Panc1 (cell line): Measurements from ENCODE around the gene ADCY1. TPM values are rescaled to one million over a fixed set of nuclear protein-coding genes. Genes with fewer than 3 reads are reported as not detected.

Experiments
- ATAC-seq: fragments of 200-7000 bp; cut with Tn5 transposase; 2 replicates; pipeline ENCODE4 v1.9.1; 2020; ENCODE audit warnings: mild to moderate bottlenecking, moderate library complexity
- BruUV-seq: library from RNA; stranded (reverse); fragments of 400-500 nt; replicated peaks from 2 replicates; lab custom pipeline; 2021; lab: Mats Ljungman, UMichigan
- CTCF ChIA-PET: fragments of 300-600 bp; sonication (Branson Sonifier 250); formaldehyde crosslinking; loops from one replicate; lab custom pipeline; 2022; ENCODE audit warnings: antibody characterized with exemption; lab: Charles Lee
- POLR2A ChIA-PET: fragments of 300-600 bp; sonication (Branson Sonifier 250); formaldehyde crosslinking; loops from one replicate; lab custom pipeline; 2022; ENCODE audit warnings: antibody characterized with exemption; lab: Charles Lee
- DNase-seq: peaks from one replicate; pipeline ENCODE4 v3.0.0-alpha.2; 2010; ENCODE audit warnings: low read depth, low spot score
- H3K27ac ChIP-seq: 2 replicates; pipeline ENCODE4 v1.5.1; 2011; ENCODE audit warnings: mild to moderate bottlenecking, low read length, inconsistent platforms
- H3K27me3 ChIP-seq: fragments of 200-500 bp; sonication (Bioruptor generic); 2 replicates; pipeline ENCODE4 v1.6.0; 2014; ENCODE audit warnings: low read length, inconsistent platforms; ENCODE audit not compliant: control insufficient read depth, insufficient read depth
- H3K36me3 ChIP-seq: fragments of 200-500 bp; sonication (Bioruptor generic); 2 replicates; pipeline ENCODE4 v1.5.1; 2014; ENCODE audit warnings: inconsistent platforms, mild to moderate bottlenecking, low read length, moderate library complexity; ENCODE audit not compliant: control insufficient read depth, insufficient read depth
- H3K4me1 ChIP-seq: 2 replicates; pipeline ENCODE4 v1.5.1; 2011; ENCODE audit warnings: inconsistent platforms, mild to moderate bottlenecking, low read length, moderate library complexity; ENCODE audit not compliant: control insufficient read depth, insufficient read depth
- H3K4me3 ChIP-seq, 2 experiments: 2 replicates each; pipeline ENCODE4 v1.5.1; 2011 to 2012; ENCODE audit warnings: low read depth in 2 of 2, low read length in 2 of 2, mild to moderate bottlenecking in 2 of 2, inconsistent platforms in 1 of 2, moderate library complexity in 1 of 2
- H3K9me3 ChIP-seq: fragments of 200-500 bp; sonication (Bioruptor generic); 2 replicates; pipeline ENCODE4 v1.5.1; 2014; ENCODE audit warnings: low read depth, mild to moderate bottlenecking, inconsistent platforms, low read length, moderate library complexity; ENCODE audit not compliant: control insufficient read depth, insufficient read depth
- CTCF ChIP-seq: fragments of 450-650 bp; IDR thresholded peaks from 2 replicates; pipeline ENCODE4 v1.5.1; 2017; ENCODE audit warnings: mild to moderate bottlenecking
- POLR2AphosphoS5 ChIP-seq: IDR thresholded peaks from 2 replicates; pipeline ENCODE4 v1.6.1; 2012; ENCODE audit warnings: mild to moderate bottlenecking, low read depth, low read length, moderate library complexity
- REST ChIP-seq, 2 experiments: IDR thresholded peaks; 2 replicates each; pipeline ENCODE4 v1.6.1; 2011 to 2012; ENCODE audit warnings: low read depth in 2 of 2, control low read depth in 1 of 2, low read length in 1 of 2, mild to moderate bottlenecking in 1 of 2, moderate library complexity in 1 of 2; ENCODE audit not compliant: insufficient read depth in 1 of 2
- SIN3A ChIP-seq: IDR thresholded peaks from 2 replicates; pipeline ENCODE4 v1.6.1; 2012; ENCODE audit warnings: low read depth, mild to moderate bottlenecking, low read length, moderate library complexity, borderline replicate concordance; ENCODE audit not compliant: insufficient read depth
- TCF7L2 ChIP-seq: IDR thresholded peaks from 2 replicates; pipeline ENCODE4 v1.6.1; 2011; ENCODE audit warnings: mild to moderate bottlenecking, low read depth, low read length, inconsistent platforms
- in situ Hi-C: cut with HindIII; loops from 2 replicates; pipeline ENCODE4 v1.10.0; 2016; ENCODE audit warnings: low sequenced_read_pairs, low pct_unique_long_range_greater_than_20kb
- intact Hi-C: fragments of 100-400 bp; cut with micrococcal nuclease; formaldehyde crosslinking; loops from one replicate; pipeline ENCODE4 v1.10.0; 2022; ENCODE audit not compliant: unreplicated experiment
- total RNA-seq: library from RNA; stranded (reverse); gene quantifications from one replicate; pipeline ENCODE4 v1.2.1, GENCODE V29; 2021; ENCODE audit not compliant: unreplicated experiment

The ADCY1 gene
- total RNA-seq, 1 experiment from 2014 or later = 2.1 TPM

- CTCF ChIA-PET = no interaction called here
- BruUV-seq = no TSS peak
These were observed 83.9 kb downstream of the ADCY1 start for GRCh38 chr7:45657890-45658715.

GRCh38 chr7:45658716-45659495 is 84.7 kb downstream of the ADCY1 start:
- intact Hi-C loops (no loop called here), in situ Hi-C loops (no loop called here)
- H3K4me3 ChIP-seq = no peak overlapping the region
- DNase-seq = no peak
- no peaks in the 10 kb centered on the region for H3K27me3 ChIP-seq
- no peaks in the 10 kb centered on the region for H3K36me3 ChIP-seq
- no peaks in the 10 kb centered on the region for H3K4me1 ChIP-seq
- ChIA-PET POLR2A (no interaction called here), CTCF (no interaction called here)
- TF ChIP-seq SIN3A = no peak
- no peak for TF ChIP-seq CTCF
- no peak for TF ChIP-seq TCF7L2
- TF ChIP-seq REST (IDR thresholded peaks at IDR 0.05; ENCODE audit: insufficient read depth in 1 of 2, low read depth in 2 of 2, low read length in 1 of 2) = no peak
- no peak for TF ChIP-seq POLR2AphosphoS5
- no TSS peak for BruUV-seq
- ATAC-seq = no peak
- H3K9me3 ChIP-seq = no peaks in the 10 kb centered on the region
- H3K27ac ChIP-seq = no peak overlapping the region

More at GRCh38 chr7:45657890-45658715, 83.9 kb downstream of the ADCY1 start:
- Histone ChIP-seq H3K4me3 (no peak overlapping the region), H3K9me3 (no peaks in the 10 kb centered on the region), H3K4me1 (no peaks in the 10 kb centered on the region), H3K27me3 (no peaks in the 10 kb centered on the region), H3K27ac (no peak overlapping the region), H3K36me3 (no peaks in the 10 kb centered on the region)
- TF ChIP-seq REST (IDR thresholded peaks at IDR 0.05; ENCODE audit: insufficient read depth in 1 of 2, low read depth in 2 of 2, low read length in 1 of 2) (no peak), POLR2AphosphoS5 (no peak)
- intact Hi-C loops = no loop called here
- DNase-seq (no peak), ATAC-seq (no peak)
- POLR2A ChIA-PET = no interaction called here
- in situ Hi-C loops = no loop called here
